Thoracic aorta (tissue), 2 donors: Measurements from ENCODE around the gene SNRNP25. TPM values are rescaled to one million over a fixed set of nuclear protein-coding genes. Genes with fewer than 3 reads are reported as not detected.
A peak's percentile ranks its signal among the peaks of the same experiment; 100 is the strongest.

Experiments
- ATAC-seq: fragments of 150-250 bp; one replicate; pipeline ENCODE4 v1.8.0; 2017; ENCODE audit warnings: low read depth; ENCODE audit not compliant: insufficient number of reproducible peaks, low FRiP score
- DNase-seq: peaks from one replicate; pipeline ENCODE4 v3.0.0-alpha.2; 2020; ENCODE audit warnings: low spot score
- H3K27ac ChIP-seq, 2 donors: fragments of 200-600 bp; sonication (generic); 1 replicate in 1 of 2; 2 replicates in 1 of 2; pipeline ENCODE4 v1.5.1; 2016; ENCODE audit warnings: mild to moderate bottlenecking in 2 of 2, moderate library complexity in 2 of 2
- H3K27me3 ChIP-seq: fragments of 200-600 bp; sonication (generic); replicated peaks from 2 replicates; pipeline ENCODE4 v1.6.0; 2016; ENCODE audit warnings: mild to moderate bottlenecking; ENCODE audit not compliant: insufficient read depth
- H3K36me3 ChIP-seq: fragments of 200-600 bp; sonication (generic); one replicate; pipeline ENCODE4 v1.5.1; 2016
- H3K4me1 ChIP-seq, 2 donors: fragments of 200-600 bp; sonication (generic); 1 replicate in 1 of 2; 2 replicates in 1 of 2; pipeline versions ENCODE4 v1.5.1 to v1.6.0; 2016; ENCODE audit warnings: low read depth in 2 of 2, mild to moderate bottlenecking in 1 of 2; ENCODE audit not compliant: control insufficient read depth in 1 of 2
- H3K4me3 ChIP-seq: fragments of 200-600 bp; sonication (generic); 2 replicates; pipeline ENCODE4 v1.5.1; 2016; ENCODE audit warnings: mild to moderate bottlenecking
- H3K9me3 ChIP-seq: fragments of 200-600 bp; sonication (generic); 2 replicates; pipeline ENCODE4 v1.5.1; 2016
- CTCF ChIP-seq: fragments of 200-600 bp; sonication (generic); IDR thresholded peaks from one replicate; pipeline ENCODE4 v1.5.1; 2019; ENCODE audit warnings: antibody characterized with exemption
- total RNA-seq, 2 donors: library from RNA; depleted of rRNA; stranded (reverse); fragments of >200 nt; gene quantifications; one replicate each; pipeline versions ENCODE4 v1.1.0 to v1.2.3, GENCODE V29; 2016

SNRNP25 gene
- total RNA-seq, 2 donors from 2014 or later: 6.1 to 16.4 TPM

- no peaks in the 10 kb centered on the region for H3K27me3 ChIP-seq
- no peaks in the 10 kb centered on the region for H3K36me3 ChIP-seq
- H3K9me3 ChIP-seq: no peaks in the 10 kb centered on the region
- H3K27ac ChIP-seq: peak overlapping the region; percentile 87 to 89
- peak; percentile 16 for TF ChIP-seq CTCF
- peak; percentile 19 for ATAC-seq
- DNase-seq: no peak
- H3K4me1 ChIP-seq: peaks cover 42 to 83% of the 10 kb centered on the region in 2 donors
- H3K4me3 ChIP-seq: peak overlapping the region; percentile 79
These were observed 18.1 kb downstream of the SNRNP25 start for GRCh38 chr16:71540-72401.

- peak within 1 kb of the TSS; percentile 87 to 89 for H3K27ac ChIP-seq
- H3K4me1 ChIP-seq: peaks cover 43 to 82% of the 10 kb centered on the region in 2 donors
- no peak for TF ChIP-seq CTCF
- no peaks in the 10 kb centered on the region for H3K36me3 ChIP-seq
- H3K27me3 ChIP-seq: no peaks in the 10 kb centered on the region
- ATAC-seq (no peak), DNase-seq (no peak)
- no peaks in the 10 kb centered on the region for H3K9me3 ChIP-seq
- peak within 1 kb of the TSS; percentile 79 for H3K4me3 ChIP-seq
These were observed 19.2 kb downstream of the SNRNP25 start, which contains the start of gene RHBDF1 for GRCh38 chr16:72561-73548. Gene RHBDF1 (minus strand): TSS chr16:72631. CDS start chr16:65015, 7,616 bp downstream.

GRCh38 chr16:74051-74746 lies 20.6 kb downstream of the SNRNP25 start:
- Histone ChIP-seq H3K9me3 (no peaks in the 10 kb centered on the region), H3K36me3 (no peaks in the 10 kb centered on the region), H3K27me3 (no peaks in the 10 kb centered on the region), H3K4me3 (no peak overlapping the region), H3K4me1 (peaks cover 40 to 76% of the 10 kb centered on the region in 2 donors), H3K27ac (peak overlapping the region in 1 of 2 donors; percentile 85)
- TF ChIP-seq CTCF: no peak
- DNase-seq (no peak), ATAC-seq (no peak)

- TF ChIP-seq CTCF: no peak
- no peaks in the 10 kb centered on the region for H3K36me3 ChIP-seq
- ATAC-seq (no peak), DNase-seq (no peak)
- H3K4me3 ChIP-seq: no peak overlapping the region
- H3K27me3 ChIP-seq: no peaks in the 10 kb centered on the region
- H3K4me1 ChIP-seq: peaks cover 43 to 76% of the 10 kb centered on the region in 2 donors
- no peaks in the 10 kb centered on the region for H3K9me3 ChIP-seq
- H3K27ac ChIP-seq: peak overlapping the region; percentile 95 to 98
These were observed 21.2 kb downstream of the SNRNP25 start for GRCh38 chr16:74747-75334.
